ENCODE measurements around the gene EEPD1. TPM values are rescaled to one million over a fixed set of nuclear protein-coding genes. Genes with fewer than 3 reads are reported as not detected.

Gene EEPD1
- total RNA-seq, 4 donors from 2014 or later: 19.0 to 34.2 (median 20.8) TPM

DNA sequence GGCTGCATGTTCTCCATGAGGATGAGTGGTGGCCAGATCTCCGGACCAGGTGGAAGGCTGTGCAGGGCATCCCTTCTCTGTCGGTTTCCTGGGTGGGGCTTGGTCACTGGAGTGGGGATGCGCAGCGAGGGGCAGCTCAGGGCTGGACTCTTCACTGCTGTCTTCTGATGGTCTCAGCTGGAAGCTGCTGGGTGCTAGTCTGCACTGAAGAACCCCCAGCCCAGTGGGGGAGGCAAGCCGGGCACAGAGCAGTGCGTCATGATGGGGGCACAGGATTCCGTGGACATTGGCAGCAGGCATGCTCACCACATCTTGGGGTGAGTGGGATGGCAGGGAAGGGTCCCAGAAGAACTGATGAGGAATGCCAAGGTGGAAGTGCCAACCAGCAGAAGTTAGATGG lies 39.8 kb downstream of the EEPD1 start:
- DNase-seq (ENCODE audit: low spot score in 2 of 2): peak in 1 of 2 donors; percentile 75
- TF ChIP-seq, protein P1, sequence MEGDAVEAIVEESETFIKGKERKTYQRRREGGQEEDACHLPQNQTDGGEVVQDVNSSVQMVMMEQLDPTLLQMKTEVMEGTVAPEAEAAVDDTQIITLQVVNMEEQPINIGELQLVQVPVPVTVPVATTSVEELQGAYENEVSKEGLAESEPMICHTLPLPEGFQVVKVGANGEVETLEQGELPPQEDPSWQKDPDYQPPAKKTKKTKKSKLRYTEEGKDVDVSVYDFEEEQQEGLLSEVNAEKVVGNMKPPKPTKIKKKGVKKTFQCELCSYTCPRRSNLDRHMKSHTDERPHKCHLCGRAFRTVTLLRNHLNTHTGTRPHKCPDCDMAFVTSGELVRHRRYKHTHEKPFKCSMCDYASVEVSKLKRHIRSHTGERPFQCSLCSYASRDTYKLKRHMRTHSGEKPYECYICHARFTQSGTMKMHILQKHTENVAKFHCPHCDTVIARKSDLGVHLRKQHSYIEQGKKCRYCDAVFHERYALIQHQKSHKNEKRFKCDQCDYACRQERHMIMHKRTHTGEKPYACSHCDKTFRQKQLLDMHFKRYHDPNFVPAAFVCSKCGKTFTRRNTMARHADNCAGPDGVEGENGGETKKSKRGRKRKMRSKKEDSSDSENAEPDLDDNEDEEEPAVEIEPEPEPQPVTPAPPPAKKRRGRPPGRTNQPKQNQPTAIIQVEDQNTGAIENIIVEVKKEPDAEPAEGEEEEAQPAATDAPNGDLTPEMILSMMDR (IDR thresholded peaks at IDR 0.05): no peak
- TF ChIP-seq POLR2A (IDR thresholded peaks at IDR 0.05): no peak
- no peak overlapping the region for H3K4me3 ChIP-seq (ENCODE audit: low read depth, poor library complexity, severe bottlenecking)
- 94 to 95% methylated on average over 7 of the region's 7 CpGs for WGBS, 2 donors
- intact Hi-C loops (cut with DNase I; ENCODE audit: low total_unique reads): no loop called here

DNA sequence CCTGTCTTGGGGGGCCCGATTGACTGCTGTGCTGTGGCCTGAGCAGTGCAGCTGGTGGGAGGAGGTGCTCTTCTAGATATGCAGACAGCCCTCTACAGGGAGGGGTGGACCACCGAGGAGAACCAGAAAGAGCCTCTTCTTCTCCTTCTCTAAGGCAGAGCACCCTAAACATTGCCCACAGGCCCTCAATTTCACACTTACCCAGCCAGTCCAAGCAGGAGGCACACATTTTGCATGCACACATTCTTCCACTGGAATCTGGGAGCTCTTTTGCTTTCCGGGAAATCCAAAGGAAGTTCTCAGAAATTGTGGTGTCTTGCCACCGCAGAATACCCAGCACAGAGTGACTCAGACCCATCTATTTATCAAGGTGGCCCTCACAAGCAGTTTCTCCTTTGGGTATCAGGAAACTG lies 45.8 kb downstream of the EEPD1 start:
- intact Hi-C loops (cut with DNase I; ENCODE audit: low total_unique reads): no loop called here
- WGBS, 2 donors: 74 to 90% methylated on average over 3 to 4 of the region's 4 CpGs
- no peak overlapping the region for H3K4me3 ChIP-seq (ENCODE audit: low read depth, poor library complexity, severe bottlenecking)
- DNase-seq (ENCODE audit: low spot score in 2 of 2): no peak
- TF ChIP-seq, protein P1 (IDR thresholded peaks at IDR 0.05): no peak
- TF ChIP-seq POLR2A (IDR thresholded peaks at IDR 0.05): no peak

DNA sequence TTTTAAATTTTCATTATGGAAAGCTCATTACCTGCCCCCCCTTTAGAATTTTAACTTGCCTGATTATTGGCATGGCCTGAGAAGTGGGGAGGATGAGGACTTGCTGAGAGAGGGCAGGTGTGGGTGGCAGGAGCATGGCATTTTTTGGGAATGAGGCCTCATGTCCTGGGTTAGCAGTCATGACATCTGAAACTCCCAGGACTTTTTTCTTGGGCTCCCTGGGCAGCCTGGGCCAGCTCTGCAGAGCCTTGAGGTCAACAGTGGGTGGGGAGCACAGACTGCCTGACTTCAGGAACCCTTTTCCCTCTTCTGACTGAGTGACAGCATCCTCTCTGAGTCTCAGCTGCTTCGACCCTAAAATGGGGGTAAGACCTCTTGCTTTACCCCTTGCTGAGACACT lies 46.3 kb downstream of the EEPD1 start:
- 87 to 92% methylated on average over 1 of the region's 1 CpG for WGBS, 2 donors
- DNase-seq (ENCODE audit: low spot score in 2 of 2): no peak
- intact Hi-C loops (cut with DNase I; ENCODE audit: low total_unique reads): no loop called here
- TF ChIP-seq, protein P1 (IDR thresholded peaks at IDR 0.05): no peak
- no peak for TF ChIP-seq POLR2A (IDR thresholded peaks at IDR 0.05)
- H3K4me3 ChIP-seq (ENCODE audit: low read depth, poor library complexity, severe bottlenecking): no peak overlapping the region

DNA sequence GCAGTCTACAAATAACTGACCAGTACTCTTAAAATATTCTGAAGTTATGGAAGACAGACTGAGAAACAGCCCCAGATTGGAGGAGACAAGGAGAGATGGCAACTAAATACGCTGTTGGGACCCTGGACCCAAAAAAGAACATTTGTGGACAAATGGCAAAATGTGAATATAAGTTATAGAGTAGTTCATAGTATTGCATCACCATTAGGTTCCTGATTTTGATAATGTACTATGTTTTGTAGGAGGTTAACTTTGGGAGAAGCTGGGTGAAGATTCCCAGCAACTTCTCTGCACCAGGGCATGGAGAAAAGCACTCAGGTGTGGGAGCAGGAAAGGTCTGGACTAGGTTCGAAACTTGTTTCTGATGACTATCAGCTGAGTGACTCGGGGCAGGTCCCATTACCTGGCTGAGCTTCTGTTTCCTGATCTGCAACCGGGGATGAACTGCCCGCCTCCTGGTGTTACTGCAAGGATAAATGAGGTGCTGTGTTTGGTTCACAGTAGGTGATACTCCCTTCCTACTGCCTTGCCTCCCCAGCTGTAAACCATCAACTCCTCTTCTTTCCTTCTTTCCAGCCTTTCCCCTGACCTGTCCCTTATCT lies 48.2 kb downstream of the EEPD1 start:
- whole genome bisulfite sequencing, 2 donors: 61 to 70% methylated on average over 5 of the region's 5 CpGs
- no peak overlapping the region for H3K4me3 ChIP-seq (ENCODE audit: low read depth, poor library complexity, severe bottlenecking)
- intact Hi-C loops (cut with DNase I; ENCODE audit: low total_unique reads): no loop called here
- DNase-seq (ENCODE audit: low spot score in 2 of 2): no peak
- TF ChIP-seq, protein P1 (IDR thresholded peaks at IDR 0.05): no peak
- TF ChIP-seq POLR2A (IDR thresholded peaks at IDR 0.05): no peak

DNA sequence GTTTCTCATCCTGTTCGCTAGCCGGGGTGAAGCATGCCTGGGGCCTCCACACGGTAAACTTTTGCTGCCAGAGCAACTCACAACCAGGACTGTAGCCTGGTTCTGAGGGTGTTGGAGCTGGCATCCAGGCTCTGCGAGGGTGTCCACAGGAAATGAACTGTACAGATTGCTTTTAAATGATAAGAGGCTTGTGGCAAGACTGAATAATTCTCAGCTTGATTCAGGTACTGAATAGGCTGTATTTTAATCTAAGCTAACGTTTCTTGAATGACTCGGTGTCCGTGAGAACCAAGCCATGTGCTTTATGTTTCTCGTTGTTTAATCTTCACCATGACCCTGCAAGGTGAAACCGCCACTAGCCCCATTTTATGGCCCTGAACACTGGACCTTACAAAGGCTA lies 49.3 kb downstream of the EEPD1 start:
- intact Hi-C loops (cut with DNase I; ENCODE audit: low total_unique reads): no loop called here
- TF ChIP-seq, protein P1 (IDR thresholded peaks at IDR 0.05): no peak
- no peak for TF ChIP-seq POLR2A (IDR thresholded peaks at IDR 0.05)
- H3K4me3 ChIP-seq (ENCODE audit: low read depth, poor library complexity, severe bottlenecking): no peak overlapping the region
- DNase-seq (ENCODE audit: low spot score in 2 of 2): no peak
- WGBS, 2 donors: 60 to 75% methylated on average over 9 of the region's 9 CpGs
